Activated naive CD4-positive, alpha-beta T cell treated with anti-CD3 and anti-CD28 coated beads for 36 hours (primary cell): ENCODE results near the gene DOK1. TPM values are rescaled to one million over a fixed set of nuclear protein-coding genes. Genes with fewer than 3 reads are reported as not detected.

Experiments used
- CTCF ChIA-PET: fragments of 350-600 bp; sonication (Branson Sonifier 250); formaldehyde crosslinking; loops from one replicate; lab custom pipeline; 2021; ENCODE audit warnings: antibody characterized with exemption; lab: Charles Lee
- DNase-seq: peaks from one replicate; pipeline ENCODE4 v3.0.0-alpha.2; 2020
- H3K27ac Mint-ChIP-seq: one replicate; pipeline ENCODE4 v1.8.0; 2021; ENCODE audit warnings: mild to moderate bottlenecking, mixed read lengths
- H3K27me3 Mint-ChIP-seq: one replicate; pipeline ENCODE4 v1.8.0; 2021; ENCODE audit warnings: low read depth, mixed read lengths
- H3K36me3 Mint-ChIP-seq: one replicate; pipeline ENCODE4 v1.8.0; 2021; ENCODE audit warnings: low read depth, mixed read lengths
- H3K4me1 Mint-ChIP-seq: one replicate; pipeline ENCODE4 v1.8.0; 2021; ENCODE audit warnings: low read depth, mixed read lengths
- H3K4me3 Mint-ChIP-seq: one replicate; pipeline ENCODE4 v1.8.0; 2021; ENCODE audit warnings: mild to moderate bottlenecking, moderate library complexity, mixed read lengths
- H3K9me3 Mint-ChIP-seq: one replicate; pipeline ENCODE4 v1.8.0; 2021; ENCODE audit warnings: mixed read lengths
- intact Hi-C: fragments of 100-400 bp; cut with micrococcal nuclease; formaldehyde crosslinking; loops from one replicate; pipeline ENCODE4 v1.15.1; 2023
- total RNA-seq, 2 experiments: library from RNA; stranded (reverse); gene quantifications; one replicate each; pipeline ENCODE4 v1.2.3, GENCODE V29; 2021

The DOK1 gene
- total RNA-seq, 2 experiments from 2014 or later, result 12.3 to 13.2 TPM

DNA sequence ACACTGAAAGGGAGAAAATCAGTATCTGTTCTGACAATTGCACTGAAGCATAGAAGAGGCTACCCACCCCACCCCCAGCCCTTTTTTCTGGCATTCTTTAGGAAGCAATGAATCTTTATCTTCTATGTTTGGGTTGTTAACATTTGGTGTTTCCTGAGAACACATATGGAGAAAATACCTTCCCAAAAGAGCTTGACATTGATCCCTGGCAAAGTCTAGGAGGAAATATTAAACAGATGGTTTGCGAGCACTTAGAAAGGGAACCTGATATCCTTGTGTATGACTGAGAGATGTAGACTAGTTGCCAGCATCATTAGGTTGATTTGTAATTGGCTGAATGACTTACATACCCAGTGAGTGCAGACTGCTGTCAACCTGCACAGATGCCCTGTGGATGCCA lies 42.9 kb downstream of the DOK1 start:
- H3K9me3 Mint-ChIP-seq, result no peaks in the 10 kb centered on the region
- CTCF ChIA-PET, result interaction anchor here (1.5 kb wide), 1 partner anchor 11 kb away, joined by 6 read pairs; no protein-coding TSS in a partner anchor
- no peak overlapping the region for H3K4me3 Mint-ChIP-seq
- H3K4me1 Mint-ChIP-seq, result peaks cover 3% of the 10 kb centered on the region
- no peak overlapping the region for H3K27ac Mint-ChIP-seq
- intact Hi-C loops, result no loop called here
- no peaks in the 10 kb centered on the region for H3K36me3 Mint-ChIP-seq
- DNase-seq, result no peak
- peaks cover 21% of the 10 kb centered on the region for H3K27me3 Mint-ChIP-seq

DNA sequence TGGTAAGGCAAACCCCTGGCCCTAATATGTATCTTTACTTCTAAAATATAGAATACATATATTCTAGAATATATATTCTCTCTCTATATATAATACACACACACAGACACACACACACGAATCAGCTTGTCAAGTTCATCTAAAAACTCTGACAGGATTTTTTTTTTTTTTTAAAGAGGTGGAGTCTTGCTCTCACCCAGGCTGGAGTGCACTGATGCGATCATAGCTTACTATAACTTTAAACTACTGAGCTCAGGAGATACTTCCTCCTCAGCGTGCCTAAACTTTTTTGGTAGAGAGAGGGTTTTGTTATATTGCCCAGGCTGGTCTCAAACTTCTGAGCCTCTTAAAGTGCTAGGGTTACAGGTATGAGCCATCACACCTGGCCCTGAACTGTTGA lies 45.2 kb downstream of the DOK1 start:
- Mint-ChIP-seq H3K27ac (no peak overlapping the region), H3K36me3 (no peaks in the 10 kb centered on the region), H3K4me1 (no peaks in the 10 kb centered on the region), H3K27me3 (peaks cover 22% of the 10 kb centered on the region), H3K4me3 (no peak overlapping the region), H3K9me3 (no peaks in the 10 kb centered on the region)
- CTCF ChIA-PET, result interaction anchor here (0.6 kb wide), 1 partner anchor 754 kb away, joined by 3 read pairs; no protein-coding TSS in a partner anchor
- intact Hi-C loops, result no loop called here
- DNase-seq, result no peak

DNA sequence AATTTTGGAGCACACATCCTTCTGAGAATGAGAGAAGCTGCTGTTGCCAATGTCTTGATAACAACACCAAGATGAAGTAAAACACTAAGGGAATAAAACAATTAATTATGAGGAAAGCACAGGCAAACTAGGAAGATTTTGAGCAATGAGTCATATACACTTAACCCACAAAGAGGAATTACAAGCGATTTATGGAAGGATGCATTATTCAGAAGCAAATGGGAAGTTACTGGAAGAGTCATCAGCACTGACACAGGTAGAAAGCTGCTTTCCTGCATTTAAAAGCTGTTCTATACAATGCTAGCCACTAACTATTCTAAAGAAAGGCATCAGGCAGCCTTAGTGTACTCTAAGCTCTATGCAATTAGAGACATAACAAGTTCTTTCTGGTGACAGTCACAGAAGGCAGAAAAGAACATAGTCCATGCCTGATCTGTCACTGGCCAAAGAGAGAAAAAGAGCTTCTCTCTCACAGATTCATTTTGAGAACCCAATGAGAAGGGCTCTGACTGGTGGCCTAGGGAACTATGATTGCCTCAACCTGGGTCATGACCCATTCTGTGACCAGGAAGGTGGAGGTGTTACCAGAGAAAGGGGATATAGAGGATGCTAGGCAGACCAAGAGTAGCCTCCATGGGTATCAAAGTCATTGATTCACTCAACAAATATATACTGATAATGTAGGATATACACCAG lies 48.2 kb downstream of the DOK1 start:
- Mint-ChIP-seq H3K9me3 (no peaks in the 10 kb centered on the region), H3K4me1 (no peaks in the 10 kb centered on the region), H3K4me3 (no peak overlapping the region), H3K27me3 (peaks cover 18% of the 10 kb centered on the region), H3K27ac (no peak overlapping the region), H3K36me3 (no peaks in the 10 kb centered on the region)
- no peak for DNase-seq
- intact Hi-C loops, result no loop called here
- CTCF ChIA-PET, result interaction anchor here (2.0 kb wide), 1 partner anchor 14 kb away, joined by 10 read pairs; no protein-coding TSS in a partner anchor

DNA sequence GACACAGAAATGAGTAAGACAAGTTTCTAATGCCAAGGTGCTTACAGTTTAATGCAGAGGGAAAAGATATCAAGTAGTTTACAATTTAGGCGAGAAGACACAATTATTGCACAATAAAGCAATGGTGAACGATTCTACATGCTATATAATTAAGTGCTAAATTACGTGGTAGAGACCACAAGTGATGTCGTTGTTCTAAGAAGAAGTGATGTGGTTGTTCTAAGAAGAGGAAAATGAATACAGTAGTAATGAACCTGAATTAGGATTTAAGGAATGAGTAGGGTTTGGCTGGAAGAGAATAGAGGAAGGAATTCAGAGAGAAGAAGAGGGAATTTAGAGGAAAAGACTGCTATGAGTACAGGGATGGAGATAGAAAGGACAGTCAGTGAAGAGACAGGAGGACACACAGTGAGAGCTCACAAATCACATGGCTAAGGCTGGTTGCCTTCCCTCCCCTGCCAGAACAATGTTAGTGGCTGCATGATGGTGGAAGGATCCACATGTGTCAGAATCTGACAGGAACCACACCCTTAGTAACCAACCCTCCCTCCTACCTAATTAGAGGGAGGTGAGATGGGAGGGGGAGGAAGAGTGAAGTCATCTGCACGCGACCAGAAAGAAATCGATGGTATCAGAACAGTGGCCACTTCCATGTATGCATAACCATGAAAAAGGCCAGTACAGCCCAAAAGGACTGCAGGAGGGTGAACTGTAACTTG lies 48.9 kb downstream of the DOK1 start:
- no peak overlapping the region for H3K27ac Mint-ChIP-seq
- H3K4me1 Mint-ChIP-seq, result no peaks in the 10 kb centered on the region
- no peaks in the 10 kb centered on the region for H3K9me3 Mint-ChIP-seq
- intact Hi-C loops, result no loop called here
- CTCF ChIA-PET, result no interaction called here
- no peak overlapping the region for H3K4me3 Mint-ChIP-seq
- H3K27me3 Mint-ChIP-seq, result peaks cover 23% of the 10 kb centered on the region
- DNase-seq, result no peak
- no peaks in the 10 kb centered on the region for H3K36me3 Mint-ChIP-seq

DNA sequence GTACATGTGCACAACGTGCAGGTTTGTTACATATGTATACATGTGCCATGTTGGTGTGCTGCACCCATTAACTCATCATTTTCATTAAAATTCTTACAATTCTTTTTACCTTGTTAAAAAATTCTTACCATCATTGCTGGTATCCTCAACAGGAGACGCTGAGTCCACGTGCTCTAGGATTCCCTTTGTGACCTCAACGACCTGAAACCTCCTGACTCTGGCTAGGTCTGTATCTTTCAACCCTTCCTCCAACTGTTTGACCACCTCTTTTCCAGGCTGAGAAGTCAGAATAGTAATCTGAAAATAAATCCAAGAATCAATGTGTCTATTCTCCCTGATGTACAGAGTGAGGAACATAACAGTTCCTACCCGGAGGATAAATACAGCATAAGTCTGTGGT lies 52.4 kb downstream of the DOK1 start:
- Mint-ChIP-seq H3K4me1 (no peaks in the 10 kb centered on the region), H3K27ac (no peak overlapping the region), H3K36me3 (no peaks in the 10 kb centered on the region), H3K4me3 (no peak overlapping the region), H3K27me3 (peaks cover 25% of the 10 kb centered on the region), H3K9me3 (no peaks in the 10 kb centered on the region)
- intact Hi-C loops, result no loop called here
- no peak for DNase-seq
- CTCF ChIA-PET, result no interaction called here

Other genes with a start within 250 kb of the DOK1 start
- 1 to 10 TPM; 1.1 to 2.3 TPM for gene SLC4A5, start 211.3 kb upstream of the DOK1 start, total RNA-seq
- gene DCTN1, start 174.4 kb upstream of the DOK1 start, total RNA-seq, result 10 to 100 TPM; 54.0 to 61.7 TPM
- 1 to 10 TPM; 2.6 to 3.4 TPM for gene C2orf81, start 133.1 kb upstream of the DOK1 start, total RNA-seq
- 10 to 100 TPM; 67.2 to 70.8 TPM for gene WDR54, start 133.0 kb upstream of the DOK1 start, total RNA-seq
- 1 to 10 TPM in 1 of 2 experiments, under 1 TPM in 1; 0.95 to 1.6 TPM for gene RTKN, start 112.8 kb upstream of the DOK1 start, total RNA-seq
- gene INO80B, start 99.6 kb upstream of the DOK1 start, total RNA-seq, result 10 to 100 TPM; 26.5 to 28.3 TPM
- 10 to 100 TPM; 39.4 to 40.0 TPM for gene WBP1, start 96.3 kb upstream of the DOK1 start, total RNA-seq
- gene MOGS, start 89.3 kb upstream of the DOK1 start, total RNA-seq, result 10 to 100 TPM; 38.8 to 39.1 TPM
- gene MRPL53, start 82.0 kb upstream of the DOK1 start, total RNA-seq, result 100 to 1,000 TPM; 112 to 117 TPM
- gene CCDC142, start 71.7 kb upstream of the DOK1 start, total RNA-seq, result 1 to 10 TPM; 3.7 to 5.8 TPM
- gene TTC31, start 71.6 kb upstream of the DOK1 start, total RNA-seq, result 10 to 100 TPM; 29.5 to 30.6 TPM
- under 1 TPM in 1 of 2 experiments, not detected in 1; 0.31 TPM for gene LBX2, start 55.1 kb upstream of the DOK1 start, total RNA-seq
- gene PCGF1, start 47.0 kb upstream of the DOK1 start, total RNA-seq, result 10 to 100 TPM; 21.1 to 24.4 TPM
- gene TLX2, start 40.3 kb upstream of the DOK1 start, total RNA-seq, result under 1 TPM; 0.10 TPM
- gene DQX1, start 28.5 kb upstream of the DOK1 start, total RNA-seq, result under 1 TPM; 0.10 to 0.45 TPM
- gene AUP1, start 25.0 kb upstream of the DOK1 start, total RNA-seq, result 10 to 100 TPM; 77.4 to 78.5 TPM
- 10 to 100 TPM; 39.0 to 39.7 TPM for gene HTRA2, start 24.8 kb upstream of the DOK1 start, total RNA-seq
- gene LOXL3, start 778 bp upstream of the DOK1 start, total RNA-seq, result under 1 TPM; 0.35 to 0.41 TPM
- under 1 TPM in 1 of 2 experiments, not detected in 1; 0.10 TPM for gene M1AP, start 93.6 kb downstream of the DOK1 start, total RNA-seq
- gene SEMA4F, start 99.5 kb downstream of the DOK1 start, total RNA-seq, result 1 to 10 TPM; 4.3 to 5.3 TPM